Ectodermal cell (in vitro differentiated cells): ENCODE results near the gene APOBEC3H.
"Not testable (repeated sequence)": the region's sequence is repeated elsewhere in the genome, so short reads cannot be mapped to it uniquely, and the experiment has no call there.

Experiments used
- H3K27ac ChIP-seq: 2 replicates; pipeline ENCODE4 v1.7.0; 2013; ENCODE audit warnings: mild to moderate bottlenecking, low read depth, low read length; ENCODE audit not compliant: insufficient read depth, poor library complexity, severe bottlenecking
- H3K27me3 ChIP-seq: 2 replicates; pipeline ENCODE4 v1.7.0; 2013; ENCODE audit warnings: mild to moderate bottlenecking, low read length; ENCODE audit not compliant: insufficient read depth, control insufficient read depth, poor library complexity, severe bottlenecking
- H3K36me3 ChIP-seq: one replicate; pipeline ENCODE4 v1.7.0; 2013; ENCODE audit warnings: low read length; ENCODE audit not compliant: control insufficient read depth, insufficient read depth
- H3K4me1 ChIP-seq: one replicate; pipeline ENCODE4 v1.7.0; 2013; ENCODE audit warnings: low read length; ENCODE audit not compliant: control insufficient read depth, insufficient read depth
- H3K4me3 ChIP-seq: 2 replicates; pipeline ENCODE4 v1.7.0; 2013; ENCODE audit warnings: low read depth, low read length, control low read depth; ENCODE audit not compliant: insufficient read depth
- H3K9me3 ChIP-seq: 2 replicates; pipeline ENCODE4 v1.7.0; 2013; ENCODE audit warnings: mild to moderate bottlenecking, low read length, moderate library complexity; ENCODE audit not compliant: control insufficient read depth
- WGBS, 2 experiments: methylation state at CpG; one replicate each; pipeline ENCODE4 v1.1.7; 2013; ENCODE audit warnings: missing lambda C conversion rate in 2 of 2; 5-methylcytosine and 5-hydroxymethylcytosine counted together

The APOBEC3H gene

GRCh38 chr22:39070186-39070585 lies 26.9 kb upstream of the APOBEC3H start:
- Histone ChIP-seq H3K27ac (no peak overlapping the region), H3K4me3 (no peak overlapping the region), H3K9me3 (no peaks in the 10 kb centered on the region), H3K27me3 (no peaks in the 10 kb centered on the region), H3K4me1 (no peaks in the 10 kb centered on the region), H3K36me3 (no peaks in the 10 kb centered on the region)
- 86 to 93% methylated on average over 7 of the region's 7 CpGs for WGBS, 2 experiments

GRCh38 chr22:39072581-39072981 lies 24.5 kb upstream of the APOBEC3H start:
- H3K9me3 ChIP-seq, H3K4me1 ChIP-seq, H3K4me3 ChIP-seq, H3K27me3 ChIP-seq, H3K27ac ChIP-seq, H3K36me3 ChIP-seq: not testable (repeated sequence)
- WGBS, 2 experiments, result 75 to 88% methylated on average over 6 to 7 of the region's 7 CpGs

- Histone ChIP-seq H3K4me3 (no peak overlapping the region), H3K27me3 (no peaks in the 10 kb centered on the region), H3K9me3 (no peaks in the 10 kb centered on the region), H3K27ac (no peak overlapping the region), H3K36me3 (no peaks in the 10 kb centered on the region), H3K4me1 (no peaks in the 10 kb centered on the region)
- 37 to 42% methylated on average over 2 of the region's 2 CpGs for WGBS, 2 experiments
Observed at GRCh38 chr22:39073981-39074380, 23.1 kb upstream of the APOBEC3H start.

DNA sequence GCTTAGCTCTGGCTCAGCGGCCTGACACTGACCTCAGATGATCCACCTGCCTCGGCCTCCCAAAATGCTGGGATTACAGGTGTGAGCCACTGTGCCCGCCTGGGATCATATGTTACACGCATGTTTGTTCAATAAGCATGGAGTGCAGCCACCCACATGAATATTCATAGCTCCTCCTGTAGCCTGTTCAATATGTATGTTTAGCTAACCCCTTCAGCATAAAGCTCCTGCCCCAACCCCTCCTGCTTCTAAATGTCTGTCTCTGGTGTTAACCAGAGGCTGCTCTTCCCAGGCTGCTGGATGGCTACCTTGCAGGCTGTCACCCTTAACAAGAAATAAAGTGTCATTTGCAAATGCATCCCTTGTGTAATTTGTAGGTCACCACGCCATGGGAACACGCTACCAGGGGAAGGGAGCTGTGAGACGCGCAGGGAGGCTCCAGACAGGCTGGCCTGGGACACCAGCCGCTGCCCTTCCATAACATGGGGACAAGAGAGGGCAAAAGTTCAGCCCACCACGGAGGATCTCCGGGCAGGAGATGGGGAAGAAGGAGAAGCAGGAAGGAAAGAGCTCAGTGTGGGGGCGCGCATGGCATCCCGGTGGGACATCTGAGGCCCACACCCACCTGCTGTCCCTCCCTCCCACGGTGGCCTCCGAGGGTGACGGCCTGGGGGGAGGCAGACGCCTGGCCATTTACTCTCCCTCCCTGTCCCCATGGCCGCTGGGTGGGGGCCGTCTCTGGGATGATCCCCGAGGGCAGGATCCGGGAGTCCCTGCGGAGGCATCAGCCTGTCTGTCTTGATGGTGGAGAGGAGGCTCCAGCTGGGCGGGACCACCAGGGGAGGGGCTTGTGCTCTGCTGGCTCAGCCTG lies 20.7 kb upstream of the APOBEC3H start:
- not testable (repeated sequence) for H3K9me3 ChIP-seq, H3K27me3 ChIP-seq, H3K27ac ChIP-seq, H3K4me1 ChIP-seq, H3K4me3 ChIP-seq, H3K36me3 ChIP-seq
- 40 to 44% methylated on average over 13 to 15 of the region's 24 CpGs for WGBS, 2 experiments

DNA sequence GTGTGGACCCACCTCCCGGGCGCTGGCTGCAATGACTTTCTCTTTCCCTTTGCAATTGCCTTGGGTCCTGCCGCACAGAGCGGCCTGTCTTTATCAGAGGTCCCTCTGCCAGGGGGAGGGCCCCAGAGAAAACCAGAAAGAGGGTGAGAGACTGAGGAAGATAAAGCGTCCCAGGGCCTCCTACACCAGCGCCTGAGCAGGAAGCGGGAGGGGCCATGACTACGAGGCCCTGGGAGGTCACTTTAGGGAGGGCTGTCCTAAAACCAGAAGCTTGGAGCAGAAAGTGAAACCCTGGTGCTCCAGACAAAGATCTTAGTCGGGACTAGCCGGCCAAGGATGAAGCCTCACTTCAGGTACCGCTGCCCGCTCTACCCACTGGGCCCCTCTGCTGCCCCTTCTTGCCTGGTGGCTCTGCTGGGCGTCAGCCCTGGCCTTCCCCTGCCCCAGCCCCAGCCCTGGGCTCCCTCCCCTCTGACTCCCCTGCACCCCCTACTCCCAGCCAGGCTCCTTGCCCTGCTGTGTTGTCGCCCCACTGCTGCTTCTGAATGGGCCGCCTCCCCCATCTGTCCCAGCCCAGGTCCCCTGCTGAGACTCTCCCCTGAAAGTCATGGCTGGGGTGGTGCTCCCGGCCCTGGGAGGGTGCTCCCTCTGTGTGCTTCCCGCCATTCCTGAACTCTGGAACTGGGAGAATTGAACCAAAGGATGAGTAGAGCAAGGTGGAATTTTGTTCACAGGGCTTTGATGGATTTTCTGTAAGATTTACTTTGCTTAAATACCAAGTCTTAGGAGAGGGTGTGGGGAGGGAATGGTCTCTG lies 19.8 kb upstream of the APOBEC3H start, which contains the start of gene APOBEC3G:
APOBEC3G (plus strand) TSS at position 250 of the 815 bp plus-strand sequence; CDS start at position 337, 87 bp downstream.
- WGBS, 2 experiments, result 55 to 57% methylated on average over 13 of the region's 17 CpGs
- H3K36me3 ChIP-seq, H3K9me3 ChIP-seq, H3K27ac ChIP-seq, H3K4me3 ChIP-seq, H3K27me3 ChIP-seq, H3K4me1 ChIP-seq: not testable (repeated sequence)

DNA sequence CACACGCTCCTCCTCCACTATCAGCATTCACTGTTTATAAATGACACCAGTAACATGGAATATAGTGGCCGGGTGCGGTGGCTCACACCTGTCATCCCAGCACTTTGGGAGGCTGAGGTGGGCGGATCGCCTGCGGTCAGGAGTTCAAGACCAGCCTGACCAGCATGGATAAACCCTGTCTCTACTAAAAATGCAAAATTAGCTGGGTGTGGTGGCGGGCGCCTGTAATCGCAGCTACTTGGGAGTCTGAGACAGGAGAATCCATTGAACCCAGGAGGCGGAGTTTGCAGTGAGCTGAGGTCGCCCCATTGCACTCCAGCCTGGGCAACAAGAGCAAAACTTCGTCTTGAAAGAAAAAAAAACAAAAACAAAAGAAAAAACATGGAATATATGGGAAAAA lies 19.1 kb upstream of the APOBEC3H start:
- WGBS, 2 experiments, result 94 to 95% methylated on average over 12 of the region's 12 CpGs
- H3K27me3 ChIP-seq, H3K27ac ChIP-seq, H3K4me1 ChIP-seq, H3K9me3 ChIP-seq, H3K36me3 ChIP-seq, H3K4me3 ChIP-seq: not testable (repeated sequence)

DNA sequence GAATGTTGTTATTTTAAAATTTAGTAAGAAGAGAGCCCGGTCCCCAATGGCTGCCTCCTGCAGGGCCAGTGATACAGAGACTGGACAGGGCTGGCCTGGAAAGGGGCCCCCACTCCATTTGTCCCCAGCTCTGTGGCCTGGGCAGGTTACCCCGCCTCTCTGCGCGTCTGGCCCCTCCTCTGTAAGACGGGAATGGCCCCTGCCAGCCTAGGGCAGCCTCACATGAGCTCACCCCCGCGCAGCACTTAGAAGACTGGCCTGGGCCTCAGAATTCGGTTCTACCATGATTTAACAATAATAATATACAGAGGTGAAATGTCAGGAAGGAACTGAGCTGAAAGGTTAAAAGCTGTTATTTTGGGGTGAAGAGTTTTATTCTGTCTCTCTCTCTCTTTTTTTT lies 18.7 kb upstream of the APOBEC3H start:
- Histone ChIP-seq H3K4me3 (no peak overlapping the region), H3K27me3 (no peaks in the 10 kb centered on the region), H3K27ac (no peak overlapping the region), H3K9me3 (no peaks in the 10 kb centered on the region), H3K4me1 (no peaks in the 10 kb centered on the region), H3K36me3 (no peaks in the 10 kb centered on the region)
- 93 to 94% methylated on average over 5 to 7 of the region's 8 CpGs for WGBS, 2 experiments

- H3K9me3 ChIP-seq, H3K27me3 ChIP-seq, H3K27ac ChIP-seq, H3K36me3 ChIP-seq, H3K4me1 ChIP-seq, H3K4me3 ChIP-seq: not testable (repeated sequence)
- 90 to 92% methylated on average over 18 to 20 of the region's 24 CpGs for WGBS, 2 experiments
Observed at GRCh38 chr22:39079054-39079637, 17.9 kb upstream of the APOBEC3H start.

- Histone ChIP-seq H3K27me3 (no peaks in the 10 kb centered on the region), H3K27ac (no peak overlapping the region)
Observed at GRCh38 chr22:39080052-39080762, 16.8 kb upstream of the APOBEC3H start.

More at GRCh38 chr22:39080052-39080762, 16.8 kb upstream of the APOBEC3H start:
- Histone ChIP-seq H3K4me3 (no peak overlapping the region), H3K9me3 (no peaks in the 10 kb centered on the region), H3K4me1 (no peaks in the 10 kb centered on the region), H3K36me3 (no peaks in the 10 kb centered on the region)
- WGBS, 2 experiments, result 90 to 91% methylated on average over 9 of the region's 9 CpGs
